ENCODE results near the gene FBXO36. TPM values are rescaled to one million over a fixed set of nuclear protein-coding genes. Genes with fewer than 3 reads are reported as not detected.

The FBXO36 gene
- total RNA-seq, 4 donors from 2014 or later: 0.64 to 2.2 (median 0.98) TPM

GRCh38 chr2:229970406-229970805 lies 48.1 kb downstream of the FBXO36 start:
- Histone ChIP-seq H3K4me3 (no peak overlapping the region), H3K27ac (no peak overlapping the region), H3K27me3 (no peaks in the 10 kb centered on the region), H3K36me3 (no peaks in the 10 kb centered on the region), H3K4me1 (no peaks in the 10 kb centered on the region), H3K9me3 (no peaks in the 10 kb centered on the region)
- in situ Hi-C loops (cut with MboI; ENCODE audit: low sequenced_read_pairs in 4 of 4): no loop called here
- intact Hi-C loops (cut with DNase I; ENCODE audit: low total_unique reads): no loop called here
- DNase-seq: no peak
- TF ChIP-seq POLR2A (IDR thresholded peaks at IDR 0.05) (no peak), CTCF (IDR thresholded peaks at IDR 0.05 in 4 of 5, conservative IDR thresholded peaks at IDR 0.05 in 1 of 5) (no peak)
- no peak for ATAC-seq

- in situ Hi-C loops (cut with MboI; ENCODE audit: low sequenced_read_pairs in 4 of 4): no loop called here
- ATAC-seq: no peak
- H3K36me3 ChIP-seq: no peaks in the 10 kb centered on the region
These were observed 49.0 kb downstream of the FBXO36 start for GRCh38 chr2:229971298-229971790.

GRCh38 chr2:229974266-229974665 lies 52.0 kb downstream of the FBXO36 start:
- Histone ChIP-seq H3K9me3 (no peaks in the 10 kb centered on the region), H3K27ac (no peak overlapping the region), H3K27me3 (no peaks in the 10 kb centered on the region), H3K4me3 (no peak overlapping the region), H3K4me1 (no peaks in the 10 kb centered on the region), H3K36me3 (no peaks in the 10 kb centered on the region)
- intact Hi-C loops (cut with DNase I; ENCODE audit: low total_unique reads) (no loop called here), in situ Hi-C loops (cut with MboI; ENCODE audit: low sequenced_read_pairs in 4 of 4) (no loop called here)
- ATAC-seq: no peak
- no peak for DNase-seq
- TF ChIP-seq CTCF (IDR thresholded peaks at IDR 0.05 in 4 of 5, conservative IDR thresholded peaks at IDR 0.05 in 1 of 5) (no peak), POLR2A (IDR thresholded peaks at IDR 0.05) (no peak)

More at GRCh38 chr2:229971298-229971790, 49.0 kb downstream of the FBXO36 start:
- no peaks in the 10 kb centered on the region for H3K27me3 ChIP-seq
- H3K27ac ChIP-seq: no peak overlapping the region
- DNase-seq: no peak
- intact Hi-C loops (cut with DNase I; ENCODE audit: low total_unique reads): no loop called here
- H3K9me3 ChIP-seq: no peaks in the 10 kb centered on the region
- H3K4me1 ChIP-seq: no peaks in the 10 kb centered on the region
- TF ChIP-seq CTCF (IDR thresholded peaks at IDR 0.05 in 4 of 5, conservative IDR thresholded peaks at IDR 0.05 in 1 of 5): no peak
- no peak for TF ChIP-seq POLR2A (IDR thresholded peaks at IDR 0.05)
- H3K4me3 ChIP-seq: no peak overlapping the region

- ATAC-seq: peak; percentile 83 to 87
- H3K4me3 ChIP-seq: no peak overlapping the region
- DNase-seq: peak; percentile 5 to 22
- intact Hi-C loops (cut with DNase I; ENCODE audit: low total_unique reads) (no loop called here), in situ Hi-C loops (cut with MboI; ENCODE audit: low sequenced_read_pairs in 4 of 4) (no loop called here)
- H3K27me3 ChIP-seq: no peaks in the 10 kb centered on the region
- H3K27ac ChIP-seq: peak overlapping the region; percentile 24 to 54 (median 48)
- H3K4me1 ChIP-seq: peaks cover 0 to 3% of the 10 kb centered on the region in 2 donors
- no peaks in the 10 kb centered on the region for H3K9me3 ChIP-seq
- no peaks in the 10 kb centered on the region for H3K36me3 ChIP-seq
- TF ChIP-seq CTCF (IDR thresholded peaks at IDR 0.05 in 4 of 5, conservative IDR thresholded peaks at IDR 0.05 in 1 of 5): no peak
- TF ChIP-seq POLR2A (IDR thresholded peaks at IDR 0.05): no peak
These were observed 58.3 kb downstream of the FBXO36 start for GRCh38 chr2:229980431-229981184.

Data from gastrocnemius medialis (tissue), 4 donors.